Anterior cingulate cortex (tissue), 58 donors: Measurements from ENCODE around the gene SPOCD1.
"Not testable (repeated sequence)": the region's sequence is repeated elsewhere in the genome, so short reads cannot be mapped to it uniquely, and the experiment has no call there.

Experiments used
- DNase-seq, 58 donors: peaks; one replicate each; lab custom pipeline; 2025; lab: John Stamatoyannopoulos, UW

The SPOCD1 gene

GRCh38 chr1:31830511-31830910 lies 14.7 kb upstream of the SPOCD1 start:
- DNase-seq = no peak

- DNase-seq = no peak
Observed at GRCh38 chr1:31830065-31830464, 14.2 kb upstream of the SPOCD1 start.

GRCh38 chr1:31828926-31829690 lies 13.3 kb upstream of the SPOCD1 start:
- DNase-seq = no peak

- DNase-seq = no peak
Observed at GRCh38 chr1:31828341-31828740, 12.5 kb upstream of the SPOCD1 start.

- no peak for DNase-seq
Observed at GRCh38 chr1:31823780-31824179, 8.0 kb upstream of the SPOCD1 start.

- DNase-seq = peak in 21 of 58 donors; percentile 17 to 79 (median 44)
Observed at GRCh38 chr1:31822766-31823165, 6.9 kb upstream of the SPOCD1 start.

GRCh38 chr1:31820196-31820595 lies 4.4 kb upstream of the SPOCD1 start:
- DNase-seq = not testable (repeated sequence)

GRCh38 chr1:31818206-31818605 lies 2.4 kb upstream of the SPOCD1 start:
- no peak for DNase-seq

GRCh38 chr1:31816947-31817346 lies 1.1 kb upstream of the SPOCD1 start:
- not testable (repeated sequence) for DNase-seq

- DNase-seq = not testable (repeated sequence)
Observed at GRCh38 chr1:31816501-31816900, 679 bp upstream of the SPOCD1 start.

- no peak for DNase-seq
Observed at GRCh38 chr1:31815307-31815645, 546 bp downstream of the SPOCD1 start.

- DNase-seq = no peak
Observed at GRCh38 chr1:31814631-31815306, 1.1 kb downstream of the SPOCD1 start.

GRCh38 chr1:31814041-31814511 lies 1.7 kb downstream of the SPOCD1 start:
- peak in 3 of 58 donors; percentile 16 to 43 (median 31) for DNase-seq

- no peak for DNase-seq
Observed at GRCh38 chr1:31812158-31812829, 3.5 kb downstream of the SPOCD1 start.

GRCh38 chr1:31811605-31812004 lies 4.2 kb downstream of the SPOCD1 start:
- DNase-seq = peak; percentile 38 to 95 (median 82)

GRCh38 chr1:31809698-31810097 lies 6.1 kb downstream of the SPOCD1 start:
- DNase-seq = no peak

- no peak for DNase-seq
Observed at GRCh38 chr1:31807273-31808048, 8.4 kb downstream of the SPOCD1 start.

GRCh38 chr1:31805318-31805717 lies 10.5 kb downstream of the SPOCD1 start:
- DNase-seq = no peak

GRCh38 chr1:31804098-31804497 lies 11.7 kb downstream of the SPOCD1 start:
- no peak for DNase-seq

- no peak for DNase-seq
Observed at GRCh38 chr1:31803610-31804009, 12.2 kb downstream of the SPOCD1 start.
